Activated CD8-positive, alpha-beta T cell treated with anti-CD3 and anti-CD28 coated beads, Interleukin-2, amount 10 ng/mL, durations not matched to agents 7 days and 5 days (primary cell): ENCODE data around the gene TTC24. TPM values are rescaled to one million over a fixed set of nuclear protein-coding genes. Genes with fewer than 3 reads are reported as not detected.

ENCODE experiments used
- ATAC-seq: fragments of 150-1000 bp; cut with Tn5 transposase; one replicate; pipeline ENCODE4 v1.10.0; 2021; ENCODE audit warnings: moderate library complexity
- CTCF ChIA-PET: fragments of 350-600 bp; sonication (Branson Sonifier 250); formaldehyde crosslinking; loops from one replicate; lab custom pipeline; 2021; ENCODE audit warnings: antibody characterized with exemption; lab: Charles Lee
- POLR2A ChIA-PET: fragments of 350-600 bp; sonication (Branson Sonifier 250); formaldehyde crosslinking; loops from one replicate; lab custom pipeline; 2021; ENCODE audit warnings: antibody characterized with exemption; lab: Charles Lee
- DNase-seq: peaks from one replicate; pipeline ENCODE4 v3.0.0-alpha.2; 2020
- H3K27ac Mint-ChIP-seq: one replicate; pipeline ENCODE4 v1.8.0; 2021; ENCODE audit warnings: mild to moderate bottlenecking, mixed read lengths
- H3K27me3 Mint-ChIP-seq: one replicate; pipeline ENCODE4 v1.8.0; 2021; ENCODE audit warnings: low read depth, mixed read lengths
- H3K36me3 Mint-ChIP-seq: one replicate; pipeline ENCODE4 v1.8.0; 2021; ENCODE audit warnings: low read depth, mixed read lengths
- H3K4me1 Mint-ChIP-seq: one replicate; pipeline ENCODE4 v1.8.0; 2021; ENCODE audit warnings: low read depth, mixed read lengths
- H3K4me3 Mint-ChIP-seq: one replicate; pipeline ENCODE4 v1.8.0; 2021; ENCODE audit warnings: mild to moderate bottlenecking, mixed read lengths
- H3K9me3 Mint-ChIP-seq: one replicate; pipeline ENCODE4 v1.8.0; 2022; ENCODE audit warnings: mixed read lengths; ENCODE audit not compliant: insufficient read depth
- total RNA-seq, 2 experiments: library from RNA; stranded (reverse); gene quantifications; one replicate each; pipeline ENCODE4 v1.2.3, GENCODE V29; 2021

Gene TTC24
- total RNA-seq, 2 experiments from 2014 or later = 18.6 to 19.7 TPM

- ChIA-PET CTCF (interaction anchor here (0.6 to 6.7 kb wide), 8 partner anchors 11 to 204 kb away, joined by 3 to 29 read pairs (median 4); partner anchors contain the start of gene MEF2D), POLR2A (no interaction called here)
- Mint-ChIP-seq H3K4me1 (peaks cover 26% of the 10 kb centered on the region), H3K9me3 (no peaks in the 10 kb centered on the region), H3K4me3 (no peak overlapping the region), H3K27me3 (no peaks in the 10 kb centered on the region), H3K36me3 (peaks cover 21% of the 10 kb centered on the region), H3K27ac (no peak overlapping the region)
- ATAC-seq (no peak), DNase-seq (no peak)
These were observed 10.0 kb downstream of the TTC24 start for GRCh38 chr1:156589546-156589945.

- Mint-ChIP-seq H3K9me3 (no peaks in the 10 kb centered on the region), H3K4me1 (peaks cover 24% of the 10 kb centered on the region), H3K4me3 (peak overlapping the region; percentile 82), H3K27me3 (no peaks in the 10 kb centered on the region), H3K36me3 (peaks cover 25% of the 10 kb centered on the region), H3K27ac (peak overlapping the region; percentile 87)
- ATAC-seq (no peak), DNase-seq (no peak)
- CTCF ChIA-PET = interaction anchor here (0.8 to 3.8 kb wide), 17 partner anchors 8 to 205 kb away, joined by 3 to 24 read pairs (median 5); partner anchors contain the start of gene GPATCH4
- POLR2A ChIA-PET = interaction anchor here (0.9 to 2.0 kb wide), 8 partner anchors 9 to 110 kb away, joined by 3 to 19 read pairs (median 6); partner anchors contain the start of genes GPATCH4, IQGAP3 and MEF2D
These were observed 11.0 kb downstream of the TTC24 start for GRCh38 chr1:156590326-156591180.

DNA sequence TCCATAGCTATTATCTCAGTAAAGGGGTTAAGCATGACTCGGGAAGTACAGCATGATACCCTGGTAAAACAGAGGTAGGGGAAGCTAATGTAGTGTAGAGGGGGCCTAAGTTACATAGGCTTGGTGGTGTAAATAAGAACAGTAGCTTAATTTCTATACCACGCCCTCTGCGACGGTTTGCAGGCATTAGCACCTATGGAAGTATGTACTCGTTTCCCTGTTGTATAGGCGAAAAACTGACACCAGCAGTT, 11.6 kb downstream of the TTC24 start:
- Mint-ChIP-seq H3K9me3 (no peaks in the 10 kb centered on the region), H3K27ac (peak overlapping the region; percentile 87), H3K36me3 (peaks cover 27% of the 10 kb centered on the region), H3K4me1 (peaks cover 24% of the 10 kb centered on the region), H3K4me3 (peak overlapping the region; percentile 82), H3K27me3 (no peaks in the 10 kb centered on the region)
- no peak for ATAC-seq
- ChIA-PET POLR2A (interaction anchor here (0.6 to 2.0 kb wide), 10 partner anchors 9 to 122 kb away, joined by 3 to 19 read pairs (median 4); partner anchors contain the start of genes GPATCH4, IQGAP3 and MEF2D), CTCF (interaction anchor here (0.8 to 3.8 kb wide), 17 partner anchors 8 to 205 kb away, joined by 3 to 24 read pairs (median 5); partner anchors contain the start of gene GPATCH4)
- no peak for DNase-seq

GRCh38 chr1:156591432-156592157, 12.1 kb downstream of the TTC24 start, which contains the start of gene NAXE:
NAXE (plus strand) TSS chr1:156591776; CDS start chr1:156591805, 29 bp downstream.
- Mint-ChIP-seq H3K4me1 (peaks cover 24% of the 10 kb centered on the region), H3K9me3 (no peaks in the 10 kb centered on the region), H3K4me3 (peak within 1 kb of the TSS; percentile 82), H3K27ac (peak within 1 kb of the TSS; percentile 87), H3K27me3 (no peaks in the 10 kb centered on the region), H3K36me3 (peaks cover 25% of the 10 kb centered on the region)
- ChIA-PET POLR2A (interaction anchor here (0.6 to 2.0 kb wide), 11 partner anchors 8 to 122 kb away, joined by 3 to 19 read pairs (median 4); partner anchors contain the start of genes GPATCH4, IQGAP3 and MEF2D), CTCF (interaction anchor here (0.8 to 3.8 kb wide), 17 partner anchors 8 to 206 kb away, joined by 3 to 24 read pairs (median 5); partner anchors contain the start of gene GPATCH4)
- DNase-seq = peak; percentile 74
- ATAC-seq = peak; percentile 96

GRCh38 chr1:156592158-156592909, 12.8 kb downstream of the TTC24 start:
- no peak for ATAC-seq
- Mint-ChIP-seq H3K27ac (peak overlapping the region; percentile 79), H3K9me3 (no peaks in the 10 kb centered on the region), H3K4me1 (peaks cover 24% of the 10 kb centered on the region), H3K4me3 (peak overlapping the region; percentile 82), H3K27me3 (no peaks in the 10 kb centered on the region), H3K36me3 (peaks cover 27% of the 10 kb centered on the region)
- DNase-seq = no peak
- ChIA-PET POLR2A (interaction anchor here (0.6 to 2.0 kb wide), 8 partner anchors 8 to 99 kb away, joined by 3 to 19 read pairs (median 5); partner anchors contain the start of genes GPATCH4, IQGAP3 and MEF2D), CTCF (interaction anchor here (0.8 to 3.8 kb wide), 14 partner anchors 8 to 206 kb away, joined by 3 to 24 read pairs (median 5); partner anchors contain the start of gene GPATCH4)

GRCh38 chr1:156592910-156593660, 13.6 kb downstream of the TTC24 start:
- DNase-seq (no peak), ATAC-seq (no peak)
- Mint-ChIP-seq H3K27me3 (no peaks in the 10 kb centered on the region), H3K27ac (peak overlapping the region; percentile 79), H3K9me3 (no peaks in the 10 kb centered on the region), H3K36me3 (peaks cover 29% of the 10 kb centered on the region), H3K4me1 (peaks cover 24% of the 10 kb centered on the region), H3K4me3 (peak overlapping the region; percentile 82)
- ChIA-PET CTCF (interaction anchor here (0.7 to 3.8 kb wide), 11 partner anchors 11 to 208 kb away, joined by 3 to 21 read pairs (median 3); partner anchors contain the start of gene MEF2D), POLR2A (interaction anchor here (0.6 to 1.0 kb wide), 4 partner anchors 11 to 281 kb away, joined by 3 to 4 read pairs (median 3); partner anchors contain the start of gene MEF2D)

GRCh38 chr1:156593661-156593989, 14.1 kb downstream of the TTC24 start:
- DNase-seq (no peak), ATAC-seq (no peak)
- no peaks in the 10 kb centered on the region for H3K9me3 Mint-ChIP-seq
- H3K4me3 Mint-ChIP-seq = no peak overlapping the region
- ChIA-PET CTCF (interaction anchor here (0.7 to 3.8 kb wide), 11 partner anchors 11 to 208 kb away, joined by 3 to 21 read pairs (median 3); partner anchors contain the start of gene MEF2D), POLR2A (interaction anchor here (0.9 kb wide), 1 partner anchor 11 kb away, joined by 3 read pairs; no protein-coding TSS in a partner anchor)
- H3K27ac Mint-ChIP-seq = no peak overlapping the region
- no peaks in the 10 kb centered on the region for H3K27me3 Mint-ChIP-seq
- H3K4me1 Mint-ChIP-seq = peaks cover 27% of the 10 kb centered on the region
- peaks cover 35% of the 10 kb centered on the region for H3K36me3 Mint-ChIP-seq

DNA sequence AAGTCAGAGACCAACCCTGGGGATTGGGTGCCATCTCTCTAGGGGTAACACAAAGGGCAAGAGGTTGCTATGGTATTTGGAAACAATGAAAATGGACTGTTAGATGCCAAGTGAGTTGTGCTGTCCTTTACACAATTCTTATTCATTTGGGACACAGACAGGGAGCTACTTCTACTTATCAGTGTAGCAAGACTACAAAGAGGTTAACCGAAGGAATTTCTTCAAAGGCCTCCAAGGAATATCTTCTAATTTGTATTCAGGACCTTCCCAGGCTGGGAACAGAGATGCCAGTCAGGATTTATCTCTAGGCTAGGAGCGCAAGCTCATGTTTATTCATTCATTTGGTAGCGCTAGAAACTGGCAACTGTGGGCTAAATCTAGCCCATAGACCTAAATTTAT, 14.7 kb downstream of the TTC24 start:
- POLR2A ChIA-PET = no interaction called here
- ATAC-seq (no peak), DNase-seq (no peak)
- Mint-ChIP-seq H3K4me3 (no peak overlapping the region), H3K4me1 (peaks cover 32% of the 10 kb centered on the region), H3K36me3 (peaks cover 39% of the 10 kb centered on the region), H3K9me3 (no peaks in the 10 kb centered on the region), H3K27me3 (no peaks in the 10 kb centered on the region), H3K27ac (no peak overlapping the region)
- CTCF ChIA-PET = interaction anchor here (0.9 to 3.8 kb wide), 9 partner anchors 10 to 209 kb away, joined by 3 to 21 read pairs (median 4); partner anchors contain the start of gene MEF2D

- H3K4me1 Mint-ChIP-seq = peaks cover 37% of the 10 kb centered on the region
- CTCF ChIA-PET = interaction anchor here (1.4 to 1.6 kb wide), 2 partner anchors 14 to 149 kb away, joined by 6 read pairs; no protein-coding TSS in a partner anchor
- peaks cover 42% of the 10 kb centered on the region for H3K36me3 Mint-ChIP-seq
- H3K27me3 Mint-ChIP-seq = no peaks in the 10 kb centered on the region
- no peaks in the 10 kb centered on the region for H3K9me3 Mint-ChIP-seq
- DNase-seq (no peak), ATAC-seq (no peak)
- H3K27ac Mint-ChIP-seq = peak overlapping the region; percentile 37
- no peak overlapping the region for H3K4me3 Mint-ChIP-seq
- POLR2A ChIA-PET = no interaction called here
These were observed 15.5 kb downstream of the TTC24 start for GRCh38 chr1:156595016-156595415.

- H3K4me1 Mint-ChIP-seq = peaks cover 35% of the 10 kb centered on the region
- DNase-seq (no peak), ATAC-seq (no peak)
- H3K9me3 Mint-ChIP-seq = no peaks in the 10 kb centered on the region
- H3K36me3 Mint-ChIP-seq = peaks cover 45% of the 10 kb centered on the region
- H3K4me3 Mint-ChIP-seq = no peak overlapping the region
- no peaks in the 10 kb centered on the region for H3K27me3 Mint-ChIP-seq
- POLR2A ChIA-PET = interaction anchor here (0.9 to 1.1 kb wide), 2 partner anchors 10 to 95 kb away, joined by 3 read pairs; no protein-coding TSS in a partner anchor
- no peak overlapping the region for H3K27ac Mint-ChIP-seq
- CTCF ChIA-PET = interaction anchor here (1.1 to 1.7 kb wide), 3 partner anchors 14 to 211 kb away, joined by 3 to 4 read pairs (median 4); no protein-coding TSS in a partner anchor
These were observed 16.9 kb downstream of the TTC24 start for GRCh38 chr1:156596426-156596825.
